Measurements from ENCODE around the gene COX15.
"Not testable (repeated sequence)": the region's sequence is repeated elsewhere in the genome, so short reads cannot be mapped to it uniquely, and the experiment has no call there.

DNA sequence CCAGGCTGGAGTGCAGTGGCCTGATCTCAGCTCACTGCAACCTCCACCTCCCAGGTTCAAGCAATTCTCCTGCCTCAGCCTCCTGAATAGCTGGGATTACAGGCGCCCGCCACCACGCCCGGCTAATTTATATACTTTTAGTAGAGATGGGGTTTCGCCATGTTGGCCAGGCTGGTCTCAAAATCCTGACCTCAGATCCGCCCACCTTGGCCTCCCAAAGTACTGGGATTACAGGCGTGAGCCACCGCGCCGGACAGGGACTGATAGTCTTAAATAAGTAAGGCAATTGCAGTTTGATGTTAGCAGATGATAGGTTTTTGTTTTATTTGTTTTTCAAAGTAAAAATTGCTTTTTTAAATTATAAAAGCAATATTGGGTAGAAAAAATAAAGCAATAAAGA, 2.2 kb upstream of the COX15 start:
- TF ChIP-seq CTCF (conservative IDR thresholded peaks at IDR 0.05; ENCODE audit: low read length); EZH2phosphoT487 (IDR thresholded peaks at IDR 0.05; ENCODE audit: borderline replicate concordance, low read depth, low read length): not testable (repeated sequence)

All from OCI-LY7 (cell line).